HepG2 (cell line): ENCODE results near the gene NEDD8. TPM values are rescaled to one million over a fixed set of nuclear protein-coding genes. Genes with fewer than 3 reads are reported as not detected.

Source experiments
- ATRX ChIP-seq: sonication (generic); formaldehyde crosslinking; IDR thresholded peaks from 2 replicates; pipeline ENCODE4 v1.4.0; 2020; ENCODE audit warnings: missing genetic modification reagents, borderline replicate concordance
- HHEX ChIP-seq: IDR thresholded peaks from 2 replicates; pipeline ENCODE4 v1.6.1; 2016; ENCODE audit warnings: control low read depth
- KDM5A ChIP-seq: fragments of 200-600 bp; sonication (generic); IDR thresholded peaks from 2 replicates; pipeline ENCODE4 v1.7.0; 2018; ENCODE audit warnings: antibody characterized with exemption, mild to moderate bottlenecking, low read length, borderline replicate concordance
- KIAA2018 ChIP-seq: sonication (generic); formaldehyde crosslinking; IDR thresholded peaks from 2 replicates; pipeline ENCODE4 v1.5.0; 2020; ENCODE audit warnings: mild to moderate bottlenecking, missing genetic modification reagents, borderline replicate concordance
- LCORL ChIP-seq, 2 experiments: fragments of 450-650 bp in 1 of 2; sonication (generic) in 1 of 2; formaldehyde crosslinking in 1 of 2; IDR thresholded peaks; 2 replicates each; pipeline versions ENCODE4 v1.5.0 to v1.6.1; 2017 to 2020; ENCODE audit warnings: antibody characterized with exemption in 1 of 2, missing genetic modification reagents in 1 of 2
- POLR2G ChIP-seq: fragments of 200-400 bp; formaldehyde crosslinking; IDR thresholded peaks from 2 replicates; pipeline ENCODE4 v1.6.1; 2018; ENCODE audit warnings: mild to moderate bottlenecking, low read depth, low read length, moderate library complexity
- RFX1 ChIP-seq: fragments of 450-650 bp; IDR thresholded peaks from 2 replicates; pipeline ENCODE4 v1.6.1; 2017
- STAT5B ChIP-seq: sonication (generic); formaldehyde crosslinking; IDR thresholded peaks from 2 replicates; pipeline ENCODE4 v1.4.0; 2020; ENCODE audit warnings: missing genetic modification reagents
- TFDP1 ChIP-seq: IDR thresholded peaks from 2 replicates; pipeline ENCODE4 v1.6.1; 2016; ENCODE audit warnings: missing compliant biosample characterization, missing genetic modification reagents, borderline replicate concordance
- ZBTB3 ChIP-seq: sonication (generic); formaldehyde crosslinking; IDR thresholded peaks from 2 replicates; pipeline ENCODE4 v1.4.0; 2020; ENCODE audit warnings: low read depth, mild to moderate bottlenecking, moderate library complexity, missing genetic modification reagents, borderline replicate concordance
- ZMAT3 ChIP-seq: sonication (generic); formaldehyde crosslinking; conservative IDR thresholded peaks from 2 replicates; pipeline ENCODE4 v1.7.0; 2021; ENCODE audit warnings: missing genetic modification reagents
- ZNF136 ChIP-seq: sonication (generic); formaldehyde crosslinking; IDR thresholded peaks from 2 replicates; pipeline ENCODE4 v1.8.1; 2022; ENCODE audit warnings: low read depth, mild to moderate bottlenecking, moderate library complexity, missing genetic modification reagents
- ZNF207 ChIP-seq: fragments of 450-650 bp; IDR thresholded peaks from 2 replicates; pipeline ENCODE4 v1.6.1; 2016; ENCODE audit warnings: antibody characterized with exemption, borderline replicate concordance
- ZNF543 ChIP-seq: sonication (generic); formaldehyde crosslinking; IDR thresholded peaks from 2 replicates; pipeline ENCODE4 v1.4.0; 2020; ENCODE audit warnings: mild to moderate bottlenecking, missing genetic modification reagents
- ZNF567 ChIP-seq: sonication (generic); formaldehyde crosslinking; IDR thresholded peaks from 2 replicates; pipeline ENCODE4 v1.8.1; 2023; ENCODE audit warnings: mild to moderate bottlenecking, missing genetic modification reagents, borderline replicate concordance
- polyA plus RNA-seq, 8 experiments: library from polyadenylated mRNA; depleted of rRNA in 3 of 8; stranded (reverse) in 7 of 8; unstranded in 1 of 8; fragments of >200 nt; fragmentation: Illumina TruSeq in 4 of 8; extraction: Trizol in 4 of 8; gene quantifications; 2 replicates each; pipeline versions ENCODE4 v1.2.1 to v1.2.3, GENCODE V29; 2011 to 2016; ENCODE audit warnings: low read depth in 4 of 8, missing spikeins in 1 of 8, mixed read lengths in 1 of 8; ENCODE audit not compliant: insufficient read depth in 1 of 8
- total RNA-seq, 5 experiments: library from RNA; depleted of rRNA; stranded (reverse); fragments of >200 nt; fragmentation: Illumina TruSeq; extraction: Trizol; gene quantifications; 2 replicates each; pipeline ENCODE4 v1.2.3, GENCODE V29; 2016; ENCODE audit warnings: low read depth in 1 of 5
- TF ChIP-seq, protein P1 (sequence below): sonication (generic); formaldehyde crosslinking; IDR thresholded peaks from 2 replicates; pipeline ENCODE4 v1.4.0; 2020; ENCODE audit warnings: missing genetic modification reagents
- TF ChIP-seq, protein P2 (sequence below): sonication (generic); formaldehyde crosslinking; IDR thresholded peaks from 2 replicates; pipeline ENCODE4 v1.5.1; 2020; ENCODE audit warnings: mild to moderate bottlenecking, missing genetic modification reagents, borderline replicate concordance

The NEDD8 gene
- total and polyA plus RNA-seq, 2 of the 13 experiments (the other 11 are each of a cell fraction or from before 2014, with no cell fraction given): 535 to 713 TPM

GRCh38 chr14:24188251-24189058, 43.7 kb downstream of the NEDD8 start, which contains the start of gene IPO4 (continued):
- TF ChIP-seq RFX1 (peak; percentile 99), ZNF136 (peak; percentile 99), ZMAT3 (peak; percentile 95), KIAA2018 (CRISPR knock-in tag) (peak; percentile 97; the same call in 1 of the 2 replicates), ZNF567 (CRISPR knock-in tag) (peak; percentile 85; the same call in 1 of the 2 replicates), ZBTB3 (CRISPR knock-in tag) (peak; percentile 90), ZNF543 (CRISPR knock-in tag) (peak; percentile 93), KDM5A (peak; percentile 99), TFDP1 (CRISPR knock-in tag) (peak; percentile 96), ZNF207 (peak; percentile 27; the same call in 1 of the 2 replicates), ATRX (CRISPR knock-in tag) (no peak), LCORL (IDR thresholded peaks at IDR 0.05) (no peak), LCORL (CRISPR knock-in tag; IDR thresholded peaks at IDR 0.05) (peak; percentile 93), POLR2G (peak; percentile 100), STAT5B (CRISPR knock-in tag) (peak; percentile 93; the same call in 1 of the 2 replicates), HHEX (CRISPR knock-in tag) (peak; percentile 82)
- TF ChIP-seq, protein P1, sequence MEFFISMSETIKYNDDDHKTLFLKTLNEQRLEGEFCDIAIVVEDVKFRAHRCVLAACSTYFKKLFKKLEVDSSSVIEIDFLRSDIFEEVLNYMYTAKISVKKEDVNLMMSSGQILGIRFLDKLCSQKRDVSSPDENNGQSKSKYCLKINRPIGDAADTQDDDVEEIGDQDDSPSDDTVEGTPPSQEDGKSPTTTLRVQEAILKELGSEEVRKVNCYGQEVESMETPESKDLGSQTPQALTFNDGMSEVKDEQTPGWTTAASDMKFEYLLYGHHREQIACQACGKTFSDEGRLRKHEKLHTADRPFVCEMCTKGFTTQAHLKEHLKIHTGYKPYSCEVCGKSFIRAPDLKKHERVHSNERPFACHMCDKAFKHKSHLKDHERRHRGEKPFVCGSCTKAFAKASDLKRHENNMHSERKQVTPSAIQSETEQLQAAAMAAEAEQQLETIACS (CRISPR knock-in tag): peak; percentile 70
- TF ChIP-seq, protein P2, sequence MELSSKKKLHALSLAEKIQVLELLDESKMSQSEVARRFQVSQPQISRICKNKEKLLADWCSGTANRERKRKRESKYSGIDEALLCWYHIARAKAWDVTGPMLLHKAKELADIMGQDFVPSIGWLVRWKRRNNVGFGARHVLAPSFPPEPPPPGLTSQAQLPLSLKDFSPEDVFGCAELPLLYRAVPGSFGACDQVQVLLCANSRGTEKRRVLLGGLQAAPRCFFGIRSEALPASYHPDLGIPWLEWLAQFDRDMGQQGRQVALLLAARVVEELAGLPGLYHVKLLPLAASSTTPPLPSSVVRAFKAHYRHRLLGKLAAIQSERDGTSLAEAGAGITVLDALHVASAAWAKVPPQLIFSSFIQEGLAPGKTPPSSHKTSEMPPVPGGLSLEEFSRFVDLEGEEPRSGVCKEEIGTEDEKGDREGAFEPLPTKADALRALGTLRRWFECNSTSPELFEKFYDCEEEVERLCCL: peak; percentile 81
